ENCODE data around the gene DGKZ.
"Not testable (repeated sequence)": the region's sequence is repeated elsewhere in the genome, so short reads cannot be mapped to it uniquely, and the experiment has no call there.

The DGKZ gene

GRCh38 chr11:46346886-46347636 is at the start of gene DGKZ:
TSS of gene DGKZ (plus strand) at chr11:46347463. CDS start at chr11:46347660, 197 bp downstream.
- DNase-seq (ENCODE audit: low spot score) = peak; percentile 81

GRCh38 chr11:46298699-46299433 is 48.4 kb upstream of the DGKZ start:
- no peak for DNase-seq (ENCODE audit: low spot score)

DNA sequence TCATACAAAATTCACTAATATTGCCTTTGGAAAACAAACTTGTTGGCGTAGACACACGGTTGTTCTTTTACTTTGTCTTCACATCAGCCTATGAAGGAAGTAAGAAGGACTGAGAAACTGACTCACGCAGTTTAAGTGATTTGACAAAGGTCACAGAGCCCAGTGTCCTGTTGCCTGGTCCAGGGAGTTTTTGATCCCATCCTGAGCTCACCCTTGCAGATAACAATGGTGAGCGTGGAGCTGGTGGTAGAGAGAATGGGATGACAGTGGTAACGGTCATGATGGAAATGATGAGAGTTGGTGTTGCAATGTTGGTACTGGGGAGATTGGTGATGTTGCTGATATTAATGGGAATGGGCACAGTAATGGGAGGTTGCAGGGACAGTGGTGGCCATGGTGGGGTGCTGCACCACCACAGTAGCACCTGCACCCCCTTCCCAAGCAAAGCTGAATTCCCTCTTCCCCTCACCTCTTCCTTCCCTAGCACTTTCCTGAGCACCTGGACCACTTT is 47.8 kb upstream of the DGKZ start:
- DNase-seq (ENCODE audit: low spot score) = no peak

- no peak for DNase-seq (ENCODE audit: low spot score)
Observed at GRCh38 chr11:46300270-46300669, 47.0 kb upstream of the DGKZ start.

- DNase-seq (ENCODE audit: low spot score) = no peak
Observed at GRCh38 chr11:46302866-46303265, 44.4 kb upstream of the DGKZ start.

DNA sequence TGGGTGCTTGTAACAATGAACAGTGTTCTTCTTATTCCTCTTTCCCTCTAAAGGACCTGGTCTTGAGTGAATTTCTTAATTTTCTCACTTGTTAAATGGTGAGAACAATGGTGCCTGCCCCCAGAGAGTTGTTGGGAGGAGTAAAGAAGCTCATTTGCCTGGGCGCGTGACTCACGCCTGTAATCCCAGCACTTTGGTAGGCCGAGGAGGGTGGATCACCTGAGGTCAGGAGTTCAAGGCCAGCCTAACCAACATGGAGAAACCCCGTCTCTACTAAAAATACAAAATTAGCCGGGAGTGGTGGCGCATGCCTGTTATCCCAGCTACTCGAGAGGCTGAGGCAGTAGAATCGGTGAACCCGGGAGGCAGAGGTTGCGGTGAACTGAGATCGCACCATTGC is 43.2 kb upstream of the DGKZ start:
- DNase-seq (ENCODE audit: low spot score) = not testable (repeated sequence)

- DNase-seq (ENCODE audit: low spot score) = no peak
Observed at GRCh38 chr11:46304605-46305179, 42.6 kb upstream of the DGKZ start.

DNA sequence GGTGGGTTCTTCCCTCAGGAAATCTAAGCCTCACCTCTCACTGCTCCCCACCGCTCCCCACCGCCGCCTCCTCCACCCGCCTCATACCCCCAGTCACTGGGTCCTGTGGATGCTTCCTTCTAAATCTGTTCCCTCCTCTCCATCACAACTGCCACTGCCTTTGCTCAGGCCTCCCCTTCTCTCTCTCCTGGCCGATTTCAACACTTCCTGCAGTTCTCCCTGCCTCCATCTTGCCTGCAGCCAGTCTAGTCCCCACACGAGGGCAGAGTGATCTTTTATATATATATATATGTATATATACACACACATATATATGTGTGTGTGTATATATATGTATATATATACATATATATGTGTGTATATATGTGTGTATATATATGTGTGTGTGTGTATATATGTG is 42.0 kb upstream of the DGKZ start:
- no peak for DNase-seq (ENCODE audit: low spot score)

DNA sequence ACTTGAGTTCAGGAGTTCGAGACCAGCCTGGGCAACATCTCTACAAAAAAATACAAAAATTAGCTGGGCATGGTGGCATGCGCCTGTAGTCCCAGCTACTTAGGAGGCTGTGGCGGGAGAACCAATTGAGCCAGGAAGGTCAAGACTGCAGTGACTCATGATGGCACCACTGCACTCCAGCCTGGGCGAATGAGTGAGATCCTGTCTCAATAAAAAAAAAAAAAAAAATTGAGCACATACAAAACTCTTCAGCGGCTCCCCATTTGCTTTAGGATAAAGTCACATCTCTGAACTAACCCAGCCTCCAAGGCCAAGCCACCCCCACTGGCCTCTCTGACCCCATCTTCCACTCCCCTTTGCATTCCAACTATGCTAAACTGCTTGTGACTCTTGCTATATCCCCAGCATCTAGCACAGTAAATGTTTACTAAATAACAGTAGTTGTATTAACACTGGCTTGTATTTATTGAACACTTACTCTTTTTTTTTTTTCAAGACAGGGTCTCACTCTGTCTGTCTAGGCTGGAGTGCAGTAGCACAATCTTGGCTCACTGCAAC is 40.9 kb upstream of the DGKZ start:
- DNase-seq (ENCODE audit: low spot score) = no peak

GRCh38 chr11:46307369-46307768 is 39.9 kb upstream of the DGKZ start:
- no peak for DNase-seq (ENCODE audit: low spot score)

DNA sequence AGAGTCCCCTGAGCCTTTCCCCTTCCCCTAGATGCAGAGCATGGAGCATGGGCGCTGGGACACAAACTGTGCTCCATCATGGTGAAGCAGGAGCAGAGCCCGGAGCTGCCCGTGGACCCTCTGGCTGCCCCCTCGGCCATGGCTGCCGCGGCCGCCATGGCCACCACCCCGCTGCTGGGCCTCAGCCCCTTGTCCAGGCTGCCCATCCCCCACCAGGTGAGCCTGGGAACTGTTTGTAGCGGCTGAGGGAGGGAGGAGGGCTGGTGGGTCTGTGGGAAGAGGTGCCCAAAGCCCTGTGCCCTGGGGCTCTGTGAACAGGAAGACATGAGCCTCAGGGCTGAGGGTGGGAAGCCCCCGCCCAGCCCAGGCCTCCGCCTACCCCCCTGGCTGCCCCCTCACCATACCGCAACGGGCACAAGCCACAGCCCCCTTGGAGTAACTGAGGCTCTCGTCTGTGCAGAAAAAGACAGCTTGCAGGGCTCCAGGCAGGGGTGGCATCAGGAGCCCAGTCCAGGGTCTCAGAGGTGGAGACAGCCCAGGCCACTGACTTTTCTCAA is 39.4 kb upstream of the DGKZ start:
- no peak for DNase-seq (ENCODE audit: low spot score)

GRCh38 chr11:46308631-46309419 is 38.4 kb upstream of the DGKZ start:
- peak; percentile 48 for DNase-seq (ENCODE audit: low spot score)

- DNase-seq (ENCODE audit: low spot score) = no peak
Observed at GRCh38 chr11:46309814-46310259, 37.4 kb upstream of the DGKZ start.

DNA sequence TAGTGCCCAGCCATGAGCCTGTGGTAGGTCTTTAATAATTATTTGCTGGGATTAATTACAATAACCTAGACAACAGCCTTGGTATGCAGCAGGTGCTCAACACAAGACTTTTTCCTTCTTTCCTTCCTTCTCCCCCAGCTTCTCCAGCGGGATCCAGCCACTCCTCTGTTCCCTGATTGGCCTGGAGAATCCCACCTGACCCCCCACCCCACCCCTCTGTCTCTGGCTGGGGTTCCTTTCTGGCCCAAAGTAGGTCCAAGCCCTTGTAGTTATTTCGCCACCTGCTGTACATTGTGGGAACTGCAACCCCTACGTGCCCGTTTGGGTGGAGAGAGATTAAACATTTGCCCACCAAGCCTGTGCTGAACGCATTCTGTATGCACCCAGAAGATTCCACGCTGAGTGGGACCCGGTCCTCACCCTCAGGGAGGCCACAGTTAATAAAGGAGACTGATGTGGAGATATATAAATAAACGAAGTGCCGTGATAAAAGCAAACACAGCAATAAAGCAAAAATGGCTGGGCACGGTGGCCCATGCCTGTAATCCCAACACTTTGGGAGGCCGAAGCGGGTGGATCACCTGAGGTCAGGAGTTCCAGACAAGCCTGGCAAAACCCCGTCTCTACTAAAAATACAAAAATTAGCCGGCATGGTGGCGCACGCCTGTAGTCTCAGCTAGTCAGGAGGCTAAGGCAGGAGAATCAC is 32.1 kb upstream of the DGKZ start:
- DNase-seq (ENCODE audit: low spot score) = no peak

DNA sequence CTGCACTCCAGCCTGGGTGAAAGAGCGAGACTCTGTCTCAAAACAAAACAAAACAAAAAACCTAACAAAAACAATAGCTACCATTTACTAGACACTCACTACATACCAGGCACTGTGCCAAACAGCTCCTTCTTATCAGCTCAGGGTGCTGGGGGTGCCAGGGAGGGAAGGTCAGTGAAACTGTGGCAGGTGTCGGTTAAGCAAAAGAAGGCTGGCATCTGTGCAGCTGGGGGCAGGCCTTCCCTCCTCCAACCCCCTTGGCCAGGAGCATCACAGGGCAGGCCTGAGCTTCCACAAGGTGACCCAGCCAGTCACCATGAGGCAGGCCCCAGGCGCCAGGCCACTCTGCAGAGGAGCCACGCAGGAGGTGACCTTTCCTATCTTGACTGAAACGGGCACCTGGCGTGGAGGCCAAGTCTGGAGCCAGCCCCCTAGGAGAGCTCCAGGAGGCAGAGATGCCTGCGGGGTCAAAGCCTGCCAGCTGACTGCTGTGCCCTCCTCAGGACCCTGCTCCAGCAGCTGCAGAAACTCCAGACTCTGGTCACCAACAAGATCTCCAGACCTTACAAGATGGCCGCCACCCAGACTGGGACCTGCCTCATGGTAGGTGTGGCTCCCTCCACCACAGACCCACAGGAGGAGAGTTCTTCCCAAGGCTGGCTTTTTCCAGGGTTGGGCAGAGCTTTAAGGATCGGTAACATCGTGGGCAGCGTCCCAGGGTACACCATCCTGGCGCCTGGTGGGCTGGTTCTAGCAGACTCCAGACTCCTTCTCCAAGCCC is 31.3 kb upstream of the DGKZ start:
- no peak for DNase-seq (ENCODE audit: low spot score)

DNA sequence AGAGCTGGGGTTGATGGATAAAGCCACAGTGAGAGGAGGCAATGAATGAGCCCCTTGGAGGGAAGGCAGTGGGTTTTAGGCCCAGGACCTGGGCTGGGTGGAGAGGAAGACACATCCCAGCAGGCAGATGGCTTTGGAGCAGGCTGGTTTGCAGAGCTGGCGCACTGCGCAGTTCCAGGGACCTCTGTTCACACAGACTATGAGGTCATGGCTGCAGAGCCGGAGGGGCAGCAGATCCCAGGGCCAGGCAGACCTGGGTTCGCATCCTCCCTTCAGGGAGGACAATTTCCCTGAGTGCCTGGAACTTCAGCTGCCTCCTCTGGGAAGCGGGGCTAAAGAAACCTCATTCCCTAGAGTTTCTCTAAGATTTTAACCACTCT is 28.2 kb upstream of the DGKZ start:
- no peak for DNase-seq (ENCODE audit: low spot score)

GRCh38 chr11:46321757-46322156 is 25.5 kb upstream of the DGKZ start:
- DNase-seq (ENCODE audit: low spot score) = no peak

DNA sequence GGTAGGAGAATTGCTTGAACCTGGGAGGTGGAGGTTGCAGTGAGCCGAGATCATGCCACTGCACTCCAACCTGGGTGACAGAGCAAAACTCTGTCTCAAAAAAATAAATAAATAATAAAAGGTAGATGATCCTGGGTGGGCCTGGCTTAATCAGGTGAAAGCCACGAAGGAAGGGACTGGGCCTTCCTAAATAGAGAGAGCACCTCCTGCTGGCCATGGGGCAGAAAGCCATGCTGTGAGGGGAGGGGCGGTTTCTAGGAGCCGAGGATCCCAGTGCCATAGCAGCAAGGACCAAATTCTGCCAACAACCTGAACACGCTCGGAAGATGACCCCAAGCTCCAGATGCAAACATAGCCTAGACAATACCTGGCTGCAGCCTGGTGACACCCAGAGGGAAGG is 24.5 kb upstream of the DGKZ start:
- DNase-seq (ENCODE audit: low spot score) = no peak

DNA sequence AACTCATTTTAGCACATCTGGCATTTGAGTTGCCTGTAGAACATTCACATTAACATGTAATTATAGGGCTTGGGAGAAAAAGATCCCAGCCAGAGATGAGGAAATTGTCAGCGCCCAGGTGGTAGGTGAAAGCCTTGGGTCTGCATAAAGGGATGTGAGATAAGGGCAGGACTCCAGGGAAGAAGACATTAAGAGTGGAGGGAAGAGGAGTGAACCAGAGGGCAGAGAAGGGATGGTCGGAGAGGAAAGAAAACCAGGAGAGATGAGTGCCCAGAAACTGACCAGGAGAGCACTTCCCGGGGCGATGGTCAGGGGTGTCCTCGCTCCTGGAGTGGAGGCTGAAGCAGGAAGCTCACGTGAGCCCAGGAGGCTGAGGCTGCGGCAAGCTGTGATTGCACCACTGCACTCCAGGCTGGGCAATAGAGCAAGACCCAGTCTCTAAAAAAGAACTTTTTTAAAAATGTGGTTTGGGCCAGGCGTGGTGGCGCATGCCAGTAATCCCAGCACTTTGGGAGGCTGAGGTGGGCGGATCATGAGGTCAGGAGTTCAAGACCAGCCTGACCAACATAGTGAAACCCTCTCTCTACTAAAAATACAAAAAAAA is 20.3 kb upstream of the DGKZ start:
- no peak for DNase-seq (ENCODE audit: low spot score)

- DNase-seq (ENCODE audit: low spot score) = no peak
Observed at GRCh38 chr11:46327829-46328228, 19.4 kb upstream of the DGKZ start.

All from globus pallidus (tissue), 1 donor.